Measurements from ENCODE around the gene FRMD7.
"Not testable (repeated sequence)": the region's sequence is repeated elsewhere in the genome, so short reads cannot be mapped to it uniquely, and the experiment has no call there.

FRMD7 gene

DNA sequence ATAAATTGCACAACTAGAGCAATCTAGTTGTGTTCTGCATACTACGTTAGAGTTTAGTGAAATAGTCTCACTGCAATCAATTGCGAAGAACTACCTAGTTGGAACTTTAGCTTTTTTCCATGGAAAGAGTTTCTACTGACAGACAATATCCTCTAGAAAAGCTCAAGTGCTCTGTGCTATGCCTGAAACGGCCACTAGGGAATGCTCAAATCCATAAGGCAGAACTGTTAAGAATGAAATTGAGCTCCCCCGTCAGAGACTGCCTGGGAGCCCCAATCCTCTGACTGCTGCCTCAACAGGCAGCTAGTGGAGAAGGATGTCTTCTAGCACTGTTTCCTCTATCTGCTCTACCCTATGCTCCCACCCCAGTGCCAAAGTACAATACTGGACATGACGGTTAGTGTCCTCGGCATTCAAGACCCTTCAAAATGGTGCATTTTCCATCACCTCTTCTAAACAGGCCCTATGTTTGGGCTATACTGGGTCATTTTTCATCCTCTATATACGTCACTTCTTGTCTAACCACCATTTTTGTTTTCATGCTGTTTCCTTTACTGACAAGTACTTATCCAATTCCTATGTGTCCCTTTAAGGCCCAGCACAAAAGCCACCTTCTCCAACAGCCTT is 35.3 kb downstream of the FRMD7 start:
- peak; percentile 21 to 22 for DNase-seq

DNA sequence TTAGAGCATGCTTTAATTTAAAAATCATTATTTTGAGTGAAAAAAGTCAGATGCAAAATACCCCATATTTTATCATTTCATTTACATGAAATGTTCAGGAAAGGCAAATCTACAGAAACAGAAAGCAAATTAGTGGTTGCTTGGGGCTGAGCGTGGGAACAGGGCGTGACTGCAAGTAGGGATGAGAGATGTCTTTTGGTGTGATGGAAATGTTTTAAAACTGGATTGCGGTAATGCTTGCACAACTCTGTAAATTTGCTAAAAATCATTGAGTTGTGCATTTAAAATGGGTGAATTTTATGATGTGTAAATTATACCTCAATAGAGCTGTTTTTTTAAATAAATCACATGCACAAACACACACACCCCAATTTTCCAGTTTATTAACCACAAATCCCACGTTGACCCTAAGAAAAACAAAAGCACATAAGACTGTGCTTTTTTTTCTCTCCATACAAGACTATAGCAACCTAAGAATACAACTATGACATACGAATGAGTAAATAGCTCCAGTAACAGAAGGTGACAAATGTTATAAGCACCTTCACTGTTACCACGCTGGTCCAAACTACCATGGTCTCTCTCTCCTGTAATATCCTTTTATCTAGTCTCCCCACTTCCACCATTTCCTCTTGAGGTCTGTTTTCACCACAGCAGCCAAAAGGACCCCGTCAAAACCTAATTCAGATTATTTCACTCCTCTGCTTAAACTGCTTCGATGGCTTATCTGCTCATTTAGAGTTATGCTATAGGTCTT is 37.2 kb downstream of the FRMD7 start:
- no peak for DNase-seq

DNA sequence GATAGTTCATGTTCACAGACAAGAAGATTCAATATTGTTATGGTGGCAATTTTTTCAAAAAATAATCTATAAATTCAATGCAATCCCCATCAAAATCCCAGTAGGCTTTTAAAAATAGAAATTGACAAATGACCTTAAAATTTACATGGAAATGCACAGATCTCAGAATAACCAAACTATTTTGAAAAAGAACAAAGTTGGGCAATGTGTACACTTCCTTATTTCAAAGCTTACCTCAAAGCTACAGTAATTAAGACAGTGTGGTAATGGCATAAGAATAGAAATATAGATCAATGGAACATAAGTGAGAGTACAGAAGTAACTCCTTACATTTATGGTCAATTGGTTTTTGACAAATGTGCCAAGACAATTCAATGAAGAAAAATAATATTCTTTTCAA is 39.0 kb downstream of the FRMD7 start:
- no peak for DNase-seq

DNA sequence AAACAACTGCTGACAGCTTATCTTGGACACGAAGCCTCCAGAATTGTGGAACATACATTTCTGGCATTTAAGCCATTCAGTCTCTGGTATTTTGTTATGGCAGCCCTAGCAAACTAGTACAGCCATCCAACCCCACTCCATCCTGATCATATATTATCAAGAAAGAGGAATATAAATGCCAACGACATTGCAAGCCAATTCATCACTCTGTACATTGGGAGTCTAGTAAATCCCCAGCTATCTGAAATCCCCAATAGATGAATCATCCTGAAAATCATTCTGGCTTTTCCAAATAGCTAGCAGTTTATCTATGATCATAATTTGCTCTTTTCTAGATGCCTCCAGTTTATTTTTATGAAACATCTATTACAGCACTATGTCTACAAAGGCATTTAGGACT is 41.1 kb downstream of the FRMD7 start:
- DNase-seq: no peak

DNA sequence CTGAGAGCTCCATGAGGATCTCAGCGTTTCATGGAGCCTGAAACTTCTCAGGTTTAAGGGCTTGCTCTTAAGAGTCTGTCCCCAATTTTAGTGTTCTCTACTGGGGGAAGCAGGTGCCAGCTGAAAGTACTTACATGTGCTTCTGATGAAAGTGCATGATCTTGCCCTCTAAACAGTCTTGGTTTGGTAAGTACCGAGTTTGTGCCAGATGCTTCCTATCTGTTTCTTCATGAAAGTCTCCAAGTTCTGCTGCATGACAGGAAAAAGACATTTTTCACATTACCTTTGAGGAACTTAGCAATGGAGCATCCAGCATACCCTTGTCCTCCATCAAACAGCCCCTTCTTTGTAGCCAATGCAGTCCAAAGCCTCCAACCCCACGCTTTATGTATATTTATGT is 42.0 kb downstream of the FRMD7 start:
- DNase-seq: no peak

DNA sequence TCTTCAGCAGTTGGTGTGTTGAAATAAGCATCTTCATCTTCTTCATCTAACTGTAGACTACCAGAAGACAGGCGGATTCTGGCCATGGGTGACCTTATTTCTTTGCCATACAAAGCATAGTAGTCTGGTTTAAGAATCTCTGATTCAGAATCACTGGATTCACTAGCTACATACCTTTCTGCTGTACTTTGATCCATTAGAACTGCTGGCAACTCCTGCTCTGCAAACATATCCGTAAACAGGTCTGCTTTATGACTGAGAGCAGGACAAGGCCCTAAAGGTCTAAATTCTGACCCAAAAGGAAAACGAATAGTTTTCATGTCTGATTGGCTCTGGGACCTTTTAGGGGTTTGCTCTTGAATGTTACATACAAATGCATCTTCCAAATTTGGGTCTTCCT is 49.9 kb downstream of the FRMD7 start:
- DNase-seq: no peak

DNA sequence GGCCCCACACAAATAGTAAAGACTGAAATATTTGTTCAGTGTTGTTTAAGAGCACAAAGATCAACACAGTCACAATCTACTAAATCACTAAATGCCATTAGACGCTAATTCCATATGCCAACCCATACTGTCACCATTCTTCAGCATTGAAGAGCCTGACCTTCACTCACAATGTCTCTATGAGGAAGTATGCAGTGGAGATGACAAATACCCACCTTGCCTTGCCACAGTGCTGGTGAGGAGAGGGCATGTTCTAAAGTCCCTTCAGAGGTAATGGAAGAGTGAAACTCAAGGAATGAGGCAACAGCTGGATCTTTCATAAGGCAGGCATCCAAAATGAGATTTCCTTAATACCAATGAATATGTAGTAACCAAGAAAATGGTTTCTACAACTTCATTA is 50.4 kb downstream of the FRMD7 start:
- no peak for DNase-seq

DNA sequence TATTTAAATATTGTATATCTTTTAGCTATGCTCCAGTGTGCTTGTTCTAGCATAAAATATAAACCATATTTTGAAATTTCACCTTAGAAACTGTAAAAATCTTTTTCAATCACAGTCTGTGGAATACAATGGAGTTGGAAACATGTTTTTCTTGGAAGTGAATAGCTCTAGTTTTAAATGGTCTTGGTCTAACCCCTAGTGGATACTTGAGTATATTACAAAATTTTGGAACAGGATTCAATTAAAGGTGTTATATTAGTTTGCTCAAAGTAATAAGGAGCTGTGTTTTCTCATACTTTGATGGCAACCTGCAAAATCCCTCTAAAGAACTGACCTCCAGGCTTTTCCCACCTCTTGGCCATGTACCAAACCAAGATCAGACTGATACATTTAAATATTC is 56.6 kb downstream of the FRMD7 start:
- no peak for DNase-seq

DNA sequence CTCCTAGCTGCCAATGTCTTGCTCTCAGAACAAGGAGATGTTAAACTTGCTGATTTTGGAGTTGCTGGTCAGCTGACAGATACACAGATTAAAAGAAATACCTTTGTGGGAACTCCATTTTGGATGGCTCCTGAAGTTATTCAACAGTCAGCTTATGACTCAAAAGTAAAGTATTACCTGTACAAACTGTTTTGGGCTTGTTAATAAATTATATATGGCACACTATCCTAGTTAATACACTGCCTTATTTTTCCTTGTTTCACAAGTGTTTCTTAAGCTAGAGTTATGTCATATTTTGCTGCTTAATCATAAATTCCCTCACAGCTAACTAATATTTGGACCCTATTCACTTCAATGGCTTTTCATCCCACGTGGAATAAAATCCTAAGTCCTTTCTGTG is 59.4 kb downstream of the FRMD7 start:
- no peak for DNase-seq

DNA sequence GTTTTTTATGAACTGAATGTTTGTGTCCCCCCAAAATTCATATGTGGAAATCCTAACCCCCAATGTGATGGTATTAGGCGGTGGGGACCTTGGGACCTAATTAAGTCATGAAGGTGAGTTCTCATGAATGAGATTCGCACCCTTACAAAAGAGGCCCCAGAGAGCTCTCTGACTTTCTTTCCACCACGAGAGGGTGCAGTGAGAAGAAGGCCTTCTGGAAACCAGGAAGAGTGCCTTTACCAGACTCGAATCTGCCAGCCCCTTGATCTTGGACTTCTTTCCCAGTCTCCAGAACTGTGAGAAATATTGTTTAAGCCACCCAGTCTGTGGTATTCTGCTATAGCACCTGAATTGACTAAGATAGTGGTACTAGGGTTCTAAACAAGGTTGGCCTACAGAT is 64.0 kb downstream of the FRMD7 start:
- no peak for DNase-seq

DNA sequence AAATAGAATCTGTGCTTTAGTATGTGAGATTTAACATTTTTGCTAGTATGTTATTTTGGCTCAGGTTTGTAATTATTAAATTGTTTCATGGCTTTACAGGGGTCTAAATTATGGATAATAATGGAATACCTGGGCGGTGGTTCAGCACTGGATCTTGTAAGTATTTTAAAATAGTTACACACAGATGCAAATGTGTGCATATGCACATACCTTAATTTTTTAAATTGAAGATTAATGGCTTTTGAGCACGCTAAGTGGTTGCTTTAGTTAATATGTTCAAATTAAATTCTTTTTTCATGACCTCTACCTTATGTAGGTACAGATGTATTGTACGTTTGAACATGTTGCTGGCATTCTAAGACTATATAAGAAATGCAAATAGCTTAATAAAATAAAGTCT is 64.5 kb downstream of the FRMD7 start:
- DNase-seq: no peak

DNA sequence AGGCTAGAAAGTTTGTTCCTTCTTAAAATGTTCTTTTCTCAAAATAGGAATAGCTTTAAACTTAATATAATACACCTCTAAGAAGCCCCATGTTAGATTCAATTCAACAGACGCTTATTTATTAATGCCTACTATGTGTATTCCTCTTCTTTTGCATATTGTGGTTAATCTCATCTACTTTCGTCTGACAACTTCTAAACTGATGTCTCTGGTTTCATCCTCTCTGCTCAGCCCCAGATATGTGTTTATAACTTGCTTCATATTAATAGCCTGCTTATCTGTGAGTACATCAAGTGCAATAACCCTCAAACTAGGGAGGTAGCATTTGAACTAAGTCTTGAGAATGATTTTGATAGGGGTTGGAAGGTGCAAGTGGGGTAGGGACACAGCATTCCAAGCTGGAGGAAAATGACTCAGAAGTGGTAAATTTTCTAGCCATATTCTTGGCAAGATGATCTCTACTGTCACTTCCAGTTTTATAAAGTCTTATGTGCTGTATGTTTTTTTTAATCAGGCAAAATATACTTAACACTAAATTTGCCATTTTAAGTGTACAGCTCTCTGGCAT is 67.8 kb downstream of the FRMD7 start:
- no peak for DNase-seq

DNA sequence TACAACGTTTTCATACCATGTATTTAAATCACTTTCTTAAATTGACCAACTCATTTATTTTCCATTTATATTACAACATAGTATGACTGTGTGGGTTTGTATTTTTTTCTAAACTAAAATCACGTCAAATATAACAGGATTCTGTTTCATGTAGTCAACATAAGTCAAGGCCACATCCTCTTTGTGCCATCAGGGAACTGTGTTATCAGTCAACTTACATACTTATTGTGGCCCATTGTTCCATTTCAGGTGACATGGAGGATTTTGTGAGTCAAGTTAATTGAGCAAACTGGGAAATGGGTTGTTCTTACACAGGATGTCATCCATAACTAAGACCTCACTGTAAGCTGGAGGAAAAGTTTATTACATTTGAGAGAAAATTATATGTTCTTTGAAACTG is 68.8 kb downstream of the FRMD7 start:
- no peak for DNase-seq

DNA sequence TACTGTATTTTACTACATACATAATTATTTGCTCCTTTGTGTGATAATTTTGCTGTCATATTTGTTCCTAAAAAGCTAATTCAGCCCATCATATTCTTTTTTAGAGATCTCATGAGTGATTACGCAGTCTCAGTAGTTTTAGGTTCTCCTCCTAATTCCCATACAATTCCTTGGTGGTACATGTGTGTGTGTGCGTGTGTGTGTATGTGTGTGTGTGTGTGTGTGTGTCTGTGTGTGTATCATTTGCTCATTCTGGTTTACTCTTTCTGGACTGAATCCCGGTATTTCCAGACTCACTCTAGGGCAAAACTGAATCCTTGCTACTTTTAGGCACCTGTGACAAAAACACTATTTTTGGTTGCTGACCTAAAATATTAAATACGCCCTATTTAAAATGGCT is 69.8 kb downstream of the FRMD7 start:
- DNase-seq: no peak

DNA sequence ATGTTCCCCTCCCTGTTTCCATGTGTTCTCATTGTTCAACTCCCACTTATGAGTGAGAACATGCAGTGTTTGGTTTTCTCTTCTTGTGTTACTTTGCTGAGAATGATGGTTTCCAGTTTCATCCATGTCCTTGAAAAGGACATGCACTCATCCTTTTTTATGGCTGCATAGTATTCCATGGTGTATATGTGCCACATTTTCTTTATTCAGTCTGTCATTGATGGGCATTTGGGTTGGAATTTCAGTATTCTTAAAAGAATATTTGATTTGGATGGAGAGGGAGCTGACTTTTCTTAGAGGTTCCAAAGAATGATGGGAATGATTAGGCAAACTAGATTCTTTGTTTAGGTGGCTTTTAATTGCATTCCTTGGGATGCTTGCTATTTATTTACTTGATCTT is 76.0 kb downstream of the FRMD7 start:
- DNase-seq: not testable (repeated sequence)

DNA sequence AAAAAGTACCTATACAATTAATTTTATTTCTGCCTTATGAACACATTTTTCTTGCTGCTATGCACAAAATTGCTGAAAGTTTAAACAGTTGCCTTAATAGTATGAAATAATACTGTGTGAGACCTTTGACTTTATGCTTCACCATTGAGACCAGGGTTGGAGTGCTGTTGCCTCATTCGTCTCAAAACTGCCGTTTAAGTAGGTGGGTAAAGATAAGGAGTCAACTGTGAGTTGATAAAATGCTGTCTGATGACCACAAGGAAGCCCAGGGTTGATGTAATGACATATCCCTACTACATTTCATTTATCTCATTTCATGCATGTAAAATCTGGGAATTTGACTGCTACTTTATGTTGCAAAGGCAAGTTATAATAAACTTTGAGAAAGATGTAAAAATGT is 81.3 kb downstream of the FRMD7 start:
- no peak for DNase-seq

DNA sequence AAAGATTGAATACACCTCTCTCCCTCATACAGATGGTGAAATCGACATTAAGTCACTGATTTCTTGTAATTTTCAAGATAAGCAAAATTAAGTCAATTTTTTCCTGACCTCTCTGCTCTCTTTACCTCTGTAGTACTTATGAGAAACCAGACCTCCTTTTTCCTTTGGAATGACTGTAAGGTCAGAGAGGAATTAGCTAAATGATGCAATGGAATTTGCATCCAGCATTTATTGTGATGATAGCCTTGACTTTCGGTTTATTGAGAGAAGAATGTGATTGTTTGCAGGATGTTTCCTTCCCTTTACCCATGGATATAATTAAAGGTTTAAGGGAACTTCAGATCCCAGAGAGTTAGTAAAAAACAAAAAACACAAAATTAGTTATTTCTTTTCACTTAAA is 82.4 kb downstream of the FRMD7 start:
- no peak for DNase-seq

DNA sequence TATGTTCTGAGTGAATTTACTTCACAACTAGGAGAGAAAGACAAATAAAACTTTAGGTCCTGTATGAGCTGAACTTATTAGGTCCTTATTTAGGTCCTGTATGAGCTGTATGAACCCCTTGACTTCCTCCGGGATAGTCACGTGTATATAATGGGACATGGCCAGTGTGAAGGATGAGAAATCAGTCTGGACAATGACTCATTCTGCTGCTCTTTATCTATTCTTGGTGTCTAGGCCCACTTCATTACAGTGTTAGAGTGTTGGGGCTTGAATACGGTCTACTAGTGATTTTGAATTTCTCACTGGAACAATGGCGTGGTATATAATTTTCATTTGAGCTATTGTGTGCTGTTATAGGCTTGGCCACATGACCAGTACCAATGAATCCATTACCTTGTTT is 82.9 kb downstream of the FRMD7 start:
- DNase-seq: no peak

DNA sequence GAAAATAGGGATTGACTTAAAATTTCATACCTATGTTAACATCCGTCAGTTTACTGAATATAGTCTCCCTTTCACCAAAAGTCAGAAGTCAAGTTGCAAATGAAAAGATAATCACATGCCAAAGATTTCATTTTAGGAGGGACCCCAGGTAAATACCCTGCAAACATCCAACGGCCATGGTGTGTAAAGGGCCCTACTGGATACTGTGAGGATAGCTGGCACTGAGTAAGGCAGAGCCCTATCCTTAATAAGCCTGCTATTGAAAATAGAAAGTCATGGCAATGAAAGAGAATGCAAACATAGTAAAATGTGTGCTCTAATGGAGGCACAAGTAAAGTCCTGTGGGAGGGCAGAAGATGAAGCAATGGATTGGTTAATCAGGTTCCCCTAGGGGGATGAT is 83.8 kb downstream of the FRMD7 start:
- DNase-seq: no peak

DNA sequence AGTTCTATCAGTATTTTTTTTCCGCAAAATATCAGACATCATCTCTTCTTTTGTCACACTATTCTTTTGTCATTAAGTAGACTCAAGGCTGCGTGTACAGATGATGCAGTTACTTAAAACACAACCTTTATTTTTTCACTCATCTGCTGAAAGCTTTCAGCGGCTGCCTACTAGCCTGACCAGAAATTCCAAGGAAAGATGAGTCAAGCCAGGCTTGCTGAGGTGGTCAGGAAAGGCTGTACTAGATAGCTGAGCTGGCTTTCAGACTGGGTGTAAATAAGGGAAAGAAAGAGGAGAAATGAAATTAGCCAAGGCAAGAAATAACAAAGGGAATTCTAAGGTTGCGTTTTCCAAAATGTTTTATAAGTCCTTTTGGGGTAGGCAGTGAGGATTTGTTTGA is 86.8 kb downstream of the FRMD7 start:
- DNase-seq: no peak

DNA sequence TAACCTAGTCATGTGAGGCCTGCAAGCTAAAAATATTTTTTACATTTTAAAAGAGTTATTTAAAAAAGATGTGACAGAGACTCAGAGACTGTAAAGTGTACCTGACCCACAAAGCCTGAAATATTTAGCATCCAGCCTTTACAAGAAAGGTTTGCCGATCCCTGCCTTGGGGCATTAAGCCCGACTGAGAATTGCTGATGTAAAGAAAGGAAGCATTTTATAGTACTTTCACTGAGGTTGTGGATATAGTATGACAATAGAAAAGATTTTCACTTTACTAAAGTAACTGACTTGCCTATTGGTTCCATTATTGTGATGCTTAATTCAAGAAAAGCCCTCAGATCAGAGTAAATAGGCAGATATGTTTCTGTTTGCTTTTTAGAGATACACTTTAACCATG is 87.8 kb downstream of the FRMD7 start:
- DNase-seq: no peak

DNA sequence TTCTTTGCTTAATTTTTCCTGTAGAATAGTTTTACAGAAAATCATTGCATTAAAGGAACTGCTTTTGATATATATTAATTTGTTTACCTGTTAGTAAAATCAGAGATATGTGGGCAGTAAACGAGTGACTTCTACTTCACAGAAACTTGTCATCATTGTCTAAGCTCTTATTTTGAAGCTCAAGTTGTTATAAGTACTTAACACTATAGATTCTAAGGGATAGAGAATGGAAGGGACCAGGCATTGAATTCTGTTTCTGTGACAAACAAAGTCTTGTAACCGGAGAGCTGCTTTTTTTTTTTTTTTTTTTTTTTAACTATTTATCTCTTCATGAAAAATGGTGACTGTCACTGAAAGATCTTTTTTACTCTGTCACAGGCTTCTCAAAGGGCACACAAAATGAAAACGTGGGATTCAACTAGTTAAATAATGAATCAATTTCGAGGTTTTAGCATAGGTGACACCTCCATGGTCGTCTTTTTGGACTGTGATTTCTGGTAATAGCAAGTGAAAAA is 90.3 kb downstream of the FRMD7 start:
- DNase-seq: no peak

DNA sequence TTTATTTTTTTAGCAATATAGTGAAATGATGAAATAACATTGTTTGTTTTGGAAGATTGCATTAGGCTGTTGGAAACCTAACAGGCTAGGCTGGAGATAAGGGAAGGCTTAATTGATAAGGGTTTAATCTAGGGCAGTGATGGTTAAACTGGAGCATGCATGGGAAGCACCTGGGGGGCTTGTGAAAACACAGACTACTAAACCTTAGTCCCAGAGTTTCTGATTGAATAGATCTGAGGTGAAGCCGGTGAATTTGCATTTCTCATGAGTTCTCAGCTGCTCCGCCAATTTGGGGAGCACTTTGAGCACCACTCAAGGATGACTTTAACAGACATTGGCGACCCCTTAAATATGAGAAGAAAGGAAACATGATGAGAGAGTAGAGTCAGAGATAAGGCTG is 93.2 kb downstream of the FRMD7 start:
- no peak for DNase-seq

DNA sequence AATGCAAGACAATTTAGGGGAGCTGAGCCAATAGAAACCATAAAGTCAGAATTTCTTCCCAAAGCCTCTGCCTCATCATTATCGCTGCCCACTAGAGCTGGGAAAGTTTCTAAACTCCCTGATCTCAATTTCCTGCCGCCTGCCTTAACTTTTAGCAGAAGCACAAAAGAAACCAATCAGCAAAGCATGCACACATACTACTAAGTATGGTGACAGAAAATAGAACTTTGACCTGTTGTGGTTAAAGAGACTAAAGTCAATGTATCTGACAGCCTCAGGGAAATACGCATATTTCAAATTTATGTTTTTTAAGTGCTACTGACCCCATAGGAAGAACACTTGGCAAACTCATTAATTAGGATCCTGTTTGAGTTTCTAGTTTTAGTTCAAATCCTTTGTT is 94.7 kb downstream of the FRMD7 start:
- no peak for DNase-seq

DNA sequence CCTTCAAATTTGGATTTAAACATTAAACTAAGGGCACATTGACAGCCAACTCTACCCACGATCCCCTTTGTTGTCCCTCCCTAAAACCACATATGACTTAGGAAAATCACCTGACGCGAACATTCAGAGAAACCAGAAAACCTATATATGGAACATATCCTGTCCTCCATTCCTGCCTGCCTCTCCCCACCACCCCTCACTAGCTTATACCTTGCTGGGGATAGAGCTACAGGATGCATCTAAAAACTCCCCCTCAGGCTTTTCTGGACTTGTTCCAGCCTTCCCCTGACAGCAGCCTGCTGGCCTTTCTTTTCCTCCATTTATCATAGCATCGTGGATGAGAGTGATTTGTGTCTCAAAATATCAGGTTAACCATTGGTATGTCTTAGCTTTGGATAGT is 96.0 kb downstream of the FRMD7 start:
- DNase-seq: no peak

Measured in stimulated activated CD4-positive, alpha-beta T cell treated with anti-CD3 and anti-CD28 coated beads, Interleukin-4, amount 100 ng/mL, for 4 hours (primary cell).